WI38 (cell line): ENCODE data around the gene ANTXR1.
"Not testable (repeated sequence)": the region's sequence is repeated elsewhere in the genome, so short reads cannot be mapped to it uniquely, and the experiment has no call there.

Experiments used
- H3K4me3 ChIP-seq: 2 replicates; pipeline ENCODE4 v1.5.1; 2011; ENCODE audit warnings: low read depth, mild to moderate bottlenecking, control low read depth, low read length
- TF ChIP-seq, protein P1 (sequence below): IDR thresholded peaks from 2 replicates; pipeline ENCODE4 v1.5.1; 2012; ENCODE audit warnings: low read depth, mild to moderate bottlenecking, control low read depth, low read length

The ANTXR1 gene

DNA sequence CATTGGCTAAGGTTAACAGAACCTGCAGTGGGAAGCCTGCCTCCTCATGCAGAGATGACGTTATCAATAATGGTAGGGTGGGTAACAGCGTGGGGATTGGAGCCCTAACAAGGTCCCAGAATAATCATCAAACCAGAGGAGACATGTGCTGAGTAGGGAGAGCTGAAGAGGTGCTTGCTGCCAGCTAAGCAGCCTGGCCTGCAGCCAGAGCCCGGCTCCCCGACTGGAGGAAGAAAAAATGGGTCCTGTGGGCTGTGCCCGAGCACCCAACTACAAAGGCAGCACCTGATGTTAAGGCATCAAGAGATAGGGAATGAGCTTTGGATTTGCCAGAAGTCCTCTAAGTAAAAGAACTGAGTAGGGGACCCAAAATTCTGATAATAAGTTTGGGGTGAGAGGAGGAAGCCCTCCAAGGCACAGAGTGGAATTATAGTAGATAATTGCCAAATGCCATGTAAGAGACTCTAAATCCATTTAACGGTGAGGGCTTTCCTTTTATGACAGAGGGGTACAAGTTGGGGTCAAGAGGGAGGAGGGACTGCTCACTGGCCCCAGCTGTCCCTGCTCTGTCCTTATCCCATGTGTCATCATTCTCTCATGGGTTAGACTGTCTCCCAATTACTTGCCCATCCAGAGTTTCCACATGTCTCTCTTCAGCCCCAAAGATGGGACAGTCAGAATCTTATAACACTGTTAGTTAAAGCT is 156.1 kb downstream of the ANTXR1 start:
- TF ChIP-seq, protein P1, sequence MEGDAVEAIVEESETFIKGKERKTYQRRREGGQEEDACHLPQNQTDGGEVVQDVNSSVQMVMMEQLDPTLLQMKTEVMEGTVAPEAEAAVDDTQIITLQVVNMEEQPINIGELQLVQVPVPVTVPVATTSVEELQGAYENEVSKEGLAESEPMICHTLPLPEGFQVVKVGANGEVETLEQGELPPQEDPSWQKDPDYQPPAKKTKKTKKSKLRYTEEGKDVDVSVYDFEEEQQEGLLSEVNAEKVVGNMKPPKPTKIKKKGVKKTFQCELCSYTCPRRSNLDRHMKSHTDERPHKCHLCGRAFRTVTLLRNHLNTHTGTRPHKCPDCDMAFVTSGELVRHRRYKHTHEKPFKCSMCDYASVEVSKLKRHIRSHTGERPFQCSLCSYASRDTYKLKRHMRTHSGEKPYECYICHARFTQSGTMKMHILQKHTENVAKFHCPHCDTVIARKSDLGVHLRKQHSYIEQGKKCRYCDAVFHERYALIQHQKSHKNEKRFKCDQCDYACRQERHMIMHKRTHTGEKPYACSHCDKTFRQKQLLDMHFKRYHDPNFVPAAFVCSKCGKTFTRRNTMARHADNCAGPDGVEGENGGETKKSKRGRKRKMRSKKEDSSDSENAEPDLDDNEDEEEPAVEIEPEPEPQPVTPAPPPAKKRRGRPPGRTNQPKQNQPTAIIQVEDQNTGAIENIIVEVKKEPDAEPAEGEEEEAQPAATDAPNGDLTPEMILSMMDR = no peak
- H3K4me3 ChIP-seq = no peak overlapping the region

DNA sequence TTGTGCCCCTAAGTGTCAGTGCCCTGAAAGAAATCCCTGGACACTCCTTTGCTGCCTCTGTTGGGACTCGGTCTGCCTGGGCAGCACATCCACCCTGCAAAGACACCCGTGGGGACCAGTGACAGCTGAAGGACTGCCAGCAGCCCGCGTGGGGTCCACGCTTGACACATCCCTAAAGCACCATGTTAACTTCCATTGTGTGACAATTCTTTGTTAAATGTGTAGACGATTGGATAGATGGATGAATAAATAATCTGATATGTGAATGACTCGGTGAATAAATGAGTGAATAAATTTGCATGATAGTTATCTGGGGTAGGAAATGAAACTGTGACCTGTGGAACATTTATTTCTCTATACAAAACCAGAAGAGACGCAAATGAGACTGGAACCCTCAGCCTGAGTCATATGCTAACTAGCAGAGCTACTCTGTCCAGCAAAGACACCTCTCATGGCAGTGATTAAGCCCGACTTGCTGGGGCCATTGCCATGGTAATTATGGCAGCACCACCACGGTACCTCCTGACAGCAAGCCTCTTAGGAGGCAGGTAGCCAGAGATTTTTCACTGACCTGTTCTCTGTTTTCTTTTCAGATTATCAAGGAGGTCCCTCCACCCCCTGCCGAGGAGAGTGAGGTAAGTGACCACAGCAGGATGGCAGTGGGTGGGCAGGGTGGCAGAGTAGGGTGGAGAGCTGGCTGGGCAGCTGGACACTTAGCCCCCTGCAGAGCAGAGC is 156.8 kb downstream of the ANTXR1 start:
- TF ChIP-seq, protein P1 = no peak
- no peak overlapping the region for H3K4me3 ChIP-seq

DNA sequence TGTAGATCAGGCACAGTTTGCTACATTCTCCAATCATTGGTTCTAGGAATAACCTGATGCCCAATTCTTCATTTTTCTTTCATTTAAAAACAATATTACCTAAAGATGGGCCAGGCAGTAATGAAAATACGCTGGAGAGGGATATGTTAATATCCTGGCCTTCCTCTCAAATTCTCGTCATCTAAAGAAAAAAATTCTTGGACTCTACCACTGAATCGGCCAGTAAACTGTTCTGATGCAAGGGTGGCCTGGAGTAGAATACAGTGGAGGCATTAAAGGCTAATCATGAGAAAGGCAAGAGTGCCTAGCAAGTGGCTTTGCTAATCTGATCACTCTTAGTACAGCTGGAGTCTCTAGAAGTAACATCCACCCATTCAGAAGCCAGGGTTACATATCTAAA is 157.7 kb downstream of the ANTXR1 start:
- TF ChIP-seq, protein P1 = no peak
- H3K4me3 ChIP-seq = no peak overlapping the region

DNA sequence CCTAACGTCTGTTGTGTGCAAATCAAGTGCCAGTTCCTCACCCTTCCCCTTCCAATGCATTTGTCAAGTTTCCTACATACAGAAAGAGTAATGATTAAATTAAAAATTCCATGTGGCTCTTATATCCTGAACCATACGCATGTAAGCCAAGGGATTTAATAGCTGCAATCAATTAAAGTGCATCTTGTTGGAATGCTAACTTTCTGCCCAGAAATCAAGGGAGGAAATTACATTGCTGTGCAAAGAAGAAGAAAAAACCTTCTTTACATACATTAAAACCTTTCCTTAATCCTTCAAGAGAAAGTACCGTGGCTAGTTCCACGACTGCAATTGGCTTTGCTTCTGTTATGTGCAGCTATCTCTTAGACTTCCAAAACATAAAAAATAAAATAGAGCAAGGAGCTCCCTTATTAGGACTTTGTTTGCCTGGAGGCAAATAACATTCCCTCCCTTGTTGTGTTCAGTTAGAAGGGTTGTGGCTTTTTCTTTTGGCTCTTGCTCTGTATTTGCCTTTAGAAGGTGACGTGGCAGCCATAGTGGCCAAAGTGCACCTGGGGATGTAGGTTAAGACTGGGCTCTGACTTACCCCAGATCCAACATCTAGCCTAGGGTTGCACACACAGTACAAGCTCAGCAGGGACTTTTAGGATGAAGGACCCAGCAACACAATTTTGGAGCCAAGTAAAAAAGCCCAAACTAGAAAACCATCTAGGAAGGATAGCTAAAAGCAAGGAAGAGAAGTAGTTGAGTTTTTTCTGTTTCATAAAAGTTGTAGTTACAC is 158.3 kb downstream of the ANTXR1 start:
- TF ChIP-seq, protein P1 = no peak
- H3K4me3 ChIP-seq = no peak overlapping the region

DNA sequence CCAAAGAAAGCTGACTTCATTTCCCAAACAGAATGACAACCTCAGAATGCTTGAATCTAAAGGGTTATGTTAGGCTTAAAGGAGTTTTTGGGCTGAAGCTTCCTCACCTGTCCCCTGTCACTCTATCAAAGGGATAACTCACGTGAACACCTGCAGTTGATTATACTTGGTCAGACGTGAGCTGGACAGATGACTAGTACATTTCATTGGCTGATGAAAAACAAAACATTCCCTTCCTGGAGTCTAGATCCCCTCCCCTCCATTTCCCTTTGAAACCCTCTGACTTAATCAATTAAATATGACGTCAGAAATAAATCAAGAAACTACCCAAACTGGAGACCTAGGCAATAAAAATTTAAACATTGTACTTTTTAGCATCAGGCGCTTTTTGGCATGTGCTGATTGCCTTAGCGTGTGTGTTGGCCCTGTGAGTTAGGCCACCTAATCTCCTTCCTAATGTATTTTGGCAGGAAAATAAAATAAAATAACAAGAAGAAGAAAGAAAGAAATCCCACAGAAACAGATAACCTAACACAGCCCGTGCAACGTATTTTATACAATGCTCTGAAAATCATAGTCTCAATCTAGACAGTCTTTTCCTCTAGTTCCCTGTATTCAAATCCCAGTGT is 159.0 kb downstream of the ANTXR1 start:
- H3K4me3 ChIP-seq = no peak overlapping the region
- TF ChIP-seq, protein P1 = no peak

DNA sequence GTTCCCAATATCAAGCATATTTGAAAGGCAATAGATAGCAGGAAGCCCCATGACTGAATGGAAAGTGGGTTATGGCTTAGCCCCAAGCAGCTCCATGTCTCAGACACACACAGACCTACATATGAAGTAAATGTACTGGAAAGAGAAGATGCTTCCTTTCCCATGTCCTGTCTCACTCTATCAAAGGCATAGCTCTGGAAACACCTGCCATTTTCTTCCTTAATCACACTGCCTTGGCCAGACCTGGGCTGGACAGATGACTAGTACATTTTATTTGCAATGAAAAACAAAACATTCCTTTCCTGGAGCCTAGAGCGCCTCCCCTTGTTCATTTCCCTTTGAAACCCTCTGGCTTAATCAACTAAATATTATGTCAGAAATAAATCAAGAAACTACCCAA is 160.7 kb downstream of the ANTXR1 start:
- TF ChIP-seq, protein P1 = no peak
- no peak overlapping the region for H3K4me3 ChIP-seq

DNA sequence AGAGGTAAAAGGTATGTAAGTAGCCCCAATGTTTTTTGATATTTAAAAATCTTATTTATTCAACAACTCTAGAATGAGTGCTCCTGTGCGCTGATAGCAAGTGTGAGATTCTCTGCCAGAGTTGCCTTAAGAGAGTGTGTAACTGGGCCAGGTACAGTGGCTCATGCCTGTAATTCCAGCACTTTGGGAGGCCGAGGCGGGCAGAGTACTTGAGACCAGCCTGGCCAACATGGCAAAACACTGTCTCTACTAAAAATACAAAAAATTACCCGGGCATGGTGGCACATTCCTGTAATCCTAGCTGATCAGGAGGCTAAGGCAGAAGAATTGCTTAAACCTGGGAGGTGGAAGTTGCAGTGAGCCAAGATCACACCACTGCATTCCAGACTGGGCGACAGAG is 161.2 kb downstream of the ANTXR1 start:
- not testable (repeated sequence) for H3K4me3 ChIP-seq
